Stimulated activated CD4-positive, alpha-beta T cell treated with anti-CD3 and anti-CD28 coated beads, Interleukin-12 subunit alpha, Interleukin-12 subunit beta, amount 100 ng/mL, for 24 hours (primary cell): ENCODE data around the gene RHD.
"Not testable (repeated sequence)": the region's sequence is repeated elsewhere in the genome, so short reads cannot be mapped to it uniquely, and the experiment has no call there.

Experiments
- DNase-seq, 2 experiments: peaks; one replicate each; pipeline ENCODE4 v3.0.0-alpha.2; 2020; ENCODE audit warnings: low read depth in 2 of 2

RHD gene

GRCh38 chr1:25355841-25356395 lies 83.6 kb downstream of the RHD start:
- no peak for DNase-seq

- DNase-seq, result no peak
Observed at GRCh38 chr1:25356441-25356840, 84.1 kb downstream of the RHD start.

GRCh38 chr1:25356848-25357247 lies 84.5 kb downstream of the RHD start:
- no peak for DNase-seq

- DNase-seq, result no peak
Observed at GRCh38 chr1:25360596-25361581, 88.6 kb downstream of the RHD start.

GRCh38 chr1:25361901-25362300 lies 89.6 kb downstream of the RHD start:
- DNase-seq, result no peak

GRCh38 chr1:25362634-25363559 lies 90.6 kb downstream of the RHD start:
- DNase-seq, result not testable (repeated sequence)

- DNase-seq, result no peak
Observed at GRCh38 chr1:25369241-25369640, 96.9 kb downstream of the RHD start.

- not testable (repeated sequence) for DNase-seq
Observed at GRCh38 chr1:25369691-25370271, 97.5 kb downstream of the RHD start.

- DNase-seq, result not testable (repeated sequence)
Observed at GRCh38 chr1:25371757-25372156, 99.4 kb downstream of the RHD start.

- not testable (repeated sequence) for DNase-seq
Observed at GRCh38 chr1:25378367-25378766, 106.1 kb downstream of the RHD start.
